Testis (tissue), 3 donors: Measurements from ENCODE around the gene P2RY11. TPM values are rescaled to one million over a fixed set of nuclear protein-coding genes. Genes with fewer than 3 reads are reported as not detected.
A peak's percentile ranks its signal among the peaks of the same experiment; 100 is the strongest.

Source experiments
- DNase-seq: peaks from one replicate; pipeline ENCODE4 v3.0.0-alpha.2; 2019
- H3K27ac ChIP-seq, 2 donors: fragments of 200-600 bp; sonication (generic); one replicate each; pipeline ENCODE4 v1.5.1; 2019
- H3K27me3 ChIP-seq: fragments of 200-600 bp; sonication (generic); one replicate; pipeline ENCODE4 v1.5.1; 2019
- H3K36me3 ChIP-seq: fragments of 200-600 bp; sonication (generic); one replicate; pipeline ENCODE4 v1.5.1; 2017; ENCODE audit warnings: low read depth; ENCODE audit errors: missing control alignments
- H3K4me1 ChIP-seq: fragments of 200-600 bp; sonication (generic); one replicate; pipeline ENCODE4 v1.5.1; 2019
- H3K4me3 ChIP-seq, 2 donors: fragments of 200-600 bp; sonication (generic); one replicate each; pipeline ENCODE4 v1.5.1; 2017 to 2019
- H3K9me3 ChIP-seq: fragments of 200-600 bp; sonication (generic); one replicate; pipeline ENCODE4 v1.5.1; 2017
- CTCF ChIP-seq, 3 experiments: fragments of 450-650 bp in 2 of 3; fragments of 200-600 bp in 1 of 3; sonication (generic) in 1 of 3; IDR thresholded peaks; one replicate each; pipeline ENCODE4 v1.5.1; 2016 to 2019; ENCODE audit warnings: antibody characterized with exemption in 3 of 3, mild to moderate bottlenecking in 2 of 3, moderate library complexity in 1 of 3
- POLR2A ChIP-seq: fragments of 450-650 bp; IDR thresholded peaks from one replicate; pipeline ENCODE4 v1.6.1; 2017; ENCODE audit warnings: antibody characterized with exemption, mild to moderate bottlenecking, moderate library complexity
- WGBS, 2 donors: methylation state at CpG; one replicate each; pipeline ENCODE4 v1.1.5; 2018; 5-methylcytosine and 5-hydroxymethylcytosine counted together
- intact Hi-C: fragments of 100-400 bp; cut with DNase I; formaldehyde crosslinking; loops from one replicate; pipeline ENCODE4 v1.15.1; 2023; ENCODE audit warnings: low total_unique reads
- polyA plus RNA-seq: library from polyadenylated mRNA; stranded (reverse); fragments of 350-450 nt; fragmentation: Illumina TruSeq; extraction: RNeasy Lipid Tissue Mini Kit (QIAGEN cat#74804); gene quantifications from one replicate; pipeline ENCODE4 v1.2.3, GENCODE V29; 2014; ENCODE audit warnings: low read depth, low replicate concordance; ENCODE audit not compliant: insufficient read depth
- total RNA-seq, 2 donors: library from RNA; depleted of rRNA; stranded (reverse); fragments of >200 nt; gene quantifications; one replicate each; pipeline ENCODE4 v1.2.3, GENCODE V29; 2016

P2RY11 gene
- total and polyA plus RNA-seq, 3 donors from 2014 or later, result 16.3 to 27.8 (median 25.0) TPM

DNA sequence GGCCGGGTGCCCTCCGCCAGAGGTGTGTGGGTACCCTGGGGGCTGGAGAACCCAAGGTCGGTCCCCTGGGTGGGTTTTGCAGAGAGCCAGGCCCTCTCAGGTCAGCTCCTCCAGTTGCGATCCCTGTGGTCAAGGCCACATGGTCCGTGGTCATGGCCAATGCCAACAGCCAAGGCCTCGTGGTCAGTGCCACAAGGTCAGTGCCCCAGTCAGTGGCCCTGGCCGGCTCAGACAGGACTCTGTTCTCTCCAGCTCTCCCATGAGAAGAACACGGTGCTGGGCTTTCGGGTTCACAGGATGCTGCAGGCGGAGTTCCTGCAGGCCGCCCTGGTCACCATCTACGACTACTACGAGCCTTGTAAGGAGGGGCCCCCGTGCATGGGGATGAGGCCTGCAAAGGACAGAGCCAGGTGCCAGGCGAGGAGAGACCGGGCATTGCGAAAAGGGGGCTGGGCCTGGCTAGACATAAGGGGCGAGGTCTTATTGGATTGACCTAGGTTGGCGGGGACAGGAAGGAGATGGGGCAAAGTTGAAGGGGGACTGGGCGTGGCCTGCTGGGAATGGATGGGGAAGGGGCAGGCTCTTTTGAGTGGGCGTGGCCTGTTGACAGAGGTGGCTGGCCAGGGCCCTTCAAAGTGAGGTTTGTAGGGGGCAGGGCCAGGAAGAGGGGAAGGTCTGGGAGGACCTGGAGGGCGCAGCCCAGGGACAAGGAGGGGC, 40.6 kb upstream of the P2RY11 start:
- Histone ChIP-seq H3K36me3 (no peaks in the 10 kb centered on the region), H3K27ac (no peak overlapping the region), H3K4me1 (no peaks in the 10 kb centered on the region), H3K4me3 (no peak overlapping the region), H3K27me3 (no peaks in the 10 kb centered on the region), H3K9me3 (no peaks in the 10 kb centered on the region)
- WGBS, 2 donors, result 75 to 77% methylated on average over 13 to 21 of the region's 22 CpGs
- TF ChIP-seq CTCF (IDR thresholded peaks at IDR 0.05) (no peak), POLR2A (no peak)
- DNase-seq, result no peak
- intact Hi-C loops, result no loop called here

GRCh38 chr19:10074153-10074552, 37.3 kb upstream of the P2RY11 start:
- Histone ChIP-seq H3K36me3 (no peaks in the 10 kb centered on the region), H3K27ac (no peak overlapping the region), H3K4me1 (no peaks in the 10 kb centered on the region), H3K9me3 (no peaks in the 10 kb centered on the region), H3K27me3 (no peaks in the 10 kb centered on the region), H3K4me3 (no peak overlapping the region)
- TF ChIP-seq POLR2A, result no peak
- peak in 1 of 3 experiments; percentile 10 for TF ChIP-seq CTCF (IDR thresholded peaks at IDR 0.05)
- intact Hi-C loops, result no loop called here
- WGBS, 2 donors, result 52 to 58% methylated on average over 2 of the region's 2 CpGs
- DNase-seq, result no peak

GRCh38 chr19:10076535-10076934, 35.0 kb upstream of the P2RY11 start:
- H3K4me3 ChIP-seq, result no peak overlapping the region
- no peaks in the 10 kb centered on the region for H3K36me3 ChIP-seq
- H3K27ac ChIP-seq, result no peak overlapping the region
- no peak for DNase-seq
- WGBS, 2 donors, result 79 to 82% methylated on average over 6 of the region's 6 CpGs
- H3K4me1 ChIP-seq, result no peaks in the 10 kb centered on the region
- intact Hi-C loops, result no loop called here
- no peaks in the 10 kb centered on the region for H3K9me3 ChIP-seq
- H3K27me3 ChIP-seq, result no peaks in the 10 kb centered on the region
- TF ChIP-seq CTCF (IDR thresholded peaks at IDR 0.05) (no peak), POLR2A (no peak)

GRCh38 chr19:10078329-10078728, 33.2 kb upstream of the P2RY11 start:
- H3K4me3 ChIP-seq, result no peak overlapping the region
- no peaks in the 10 kb centered on the region for H3K9me3 ChIP-seq
- H3K4me1 ChIP-seq, result no peaks in the 10 kb centered on the region
- H3K27ac ChIP-seq, result no peak overlapping the region
- no peak for TF ChIP-seq POLR2A
- TF ChIP-seq CTCF (IDR thresholded peaks at IDR 0.05), result no peak
- no peak for DNase-seq
- intact Hi-C loops, result no loop called here
- H3K36me3 ChIP-seq, result no peaks in the 10 kb centered on the region
- H3K27me3 ChIP-seq, result no peaks in the 10 kb centered on the region
- WGBS, 2 donors, result 75 to 79% methylated on average over 8 of the region's 8 CpGs

DNA sequence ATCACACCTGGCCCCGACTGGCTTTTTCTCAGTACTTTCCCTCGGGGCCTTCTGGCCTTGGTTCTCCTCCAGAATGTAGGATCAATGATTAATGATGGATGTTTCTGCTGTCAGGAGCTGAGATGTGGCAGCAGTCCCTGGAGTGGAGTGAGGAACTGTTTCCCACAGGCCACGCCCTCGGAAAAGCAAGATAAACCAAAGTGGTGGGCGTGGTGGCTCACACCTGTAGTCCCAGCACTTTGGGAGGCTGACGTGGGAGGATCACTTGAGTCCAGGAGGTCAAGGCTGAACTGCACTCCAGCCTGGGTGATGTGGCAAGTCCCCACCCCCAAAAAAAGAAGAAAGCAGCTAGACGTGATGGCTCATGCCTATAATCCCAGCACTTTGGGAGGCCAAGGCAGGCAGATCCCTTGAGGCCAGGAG, 32.5 kb upstream of the P2RY11 start:
- TF ChIP-seq POLR2A (no peak), CTCF (IDR thresholded peaks at IDR 0.05) (no peak)
- DNase-seq, result no peak
- 42 to 77% methylated on average over 7 of the region's 7 CpGs for whole genome bisulfite sequencing, 2 donors
- intact Hi-C loops, result no loop called here
- Histone ChIP-seq H3K27ac (no peak overlapping the region), H3K27me3 (no peaks in the 10 kb centered on the region), H3K4me3 (no peak overlapping the region), H3K36me3 (no peaks in the 10 kb centered on the region), H3K9me3 (no peaks in the 10 kb centered on the region), H3K4me1 (no peaks in the 10 kb centered on the region)
